Esophagus squamous epithelium (tissue), 4 donors: ENCODE results near the gene RNU1-2.
"Not testable (repeated sequence)": the region's sequence is repeated elsewhere in the genome, so short reads cannot be mapped to it uniquely, and the experiment has no call there.

Experiments
- POLR2A ChIP-seq, 4 donors: fragments of 450-650 bp; IDR thresholded peaks; one replicate each; pipeline ENCODE4 v1.6.1; 2017; ENCODE audit warnings: antibody characterized with exemption in 4 of 4, mild to moderate bottlenecking in 4 of 4, moderate library complexity in 3 of 4
- TF ChIP-seq, protein P1 (sequence below), 6 experiments: fragments of 450-650 bp in 4 of 6; fragments of 200-600 bp in 2 of 6; sonication (generic) in 2 of 6; IDR thresholded peaks; one replicate each; pipeline ENCODE4 v1.5.1; 2016 to 2019; ENCODE audit warnings: antibody characterized with exemption in 6 of 6, mild to moderate bottlenecking in 4 of 6, moderate library complexity in 4 of 6

DNA sequence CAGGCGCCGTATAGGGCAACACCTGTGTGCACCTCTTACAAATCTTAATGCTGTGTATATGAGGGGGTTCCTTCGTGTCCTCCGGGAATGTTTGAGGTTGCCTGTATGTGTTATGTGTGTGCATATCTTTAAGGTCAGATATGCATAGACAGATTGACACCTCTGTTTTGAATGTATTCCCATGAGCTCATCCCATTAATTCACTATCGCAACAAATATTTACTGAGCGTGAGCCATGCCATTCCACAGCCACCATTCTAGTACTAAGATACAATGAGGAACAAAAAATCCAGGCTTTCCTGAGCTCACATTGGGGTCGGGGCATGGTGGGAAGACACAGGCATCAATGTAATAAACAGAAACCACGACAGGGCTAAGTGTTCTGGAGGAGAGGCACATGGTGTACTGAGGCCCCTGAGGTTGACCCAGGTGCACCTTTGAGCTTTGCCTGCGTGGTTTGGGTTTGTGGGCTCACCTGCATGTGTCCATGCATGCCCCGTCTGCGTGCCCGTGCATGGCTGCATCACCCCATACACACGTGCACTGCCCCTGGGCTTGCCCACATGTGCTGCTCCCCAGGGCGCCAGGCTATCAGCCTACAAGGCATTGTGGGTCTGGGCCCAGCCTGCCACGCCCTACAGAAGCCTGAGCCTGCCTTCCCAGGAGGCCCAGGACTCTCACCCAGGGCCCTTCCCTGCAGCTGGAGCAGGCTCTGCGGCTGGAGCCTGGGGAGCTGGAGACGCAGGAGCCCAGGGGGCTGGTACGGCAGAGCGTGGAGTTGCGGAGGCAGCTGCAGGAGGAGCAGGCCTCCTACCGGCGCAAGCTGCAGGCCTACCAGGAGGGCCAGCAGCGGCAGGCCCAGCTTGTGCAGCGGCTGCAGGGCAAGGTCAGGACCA is 33.6 kb downstream of the RNU1-2 start:
- TF ChIP-seq, protein P1, sequence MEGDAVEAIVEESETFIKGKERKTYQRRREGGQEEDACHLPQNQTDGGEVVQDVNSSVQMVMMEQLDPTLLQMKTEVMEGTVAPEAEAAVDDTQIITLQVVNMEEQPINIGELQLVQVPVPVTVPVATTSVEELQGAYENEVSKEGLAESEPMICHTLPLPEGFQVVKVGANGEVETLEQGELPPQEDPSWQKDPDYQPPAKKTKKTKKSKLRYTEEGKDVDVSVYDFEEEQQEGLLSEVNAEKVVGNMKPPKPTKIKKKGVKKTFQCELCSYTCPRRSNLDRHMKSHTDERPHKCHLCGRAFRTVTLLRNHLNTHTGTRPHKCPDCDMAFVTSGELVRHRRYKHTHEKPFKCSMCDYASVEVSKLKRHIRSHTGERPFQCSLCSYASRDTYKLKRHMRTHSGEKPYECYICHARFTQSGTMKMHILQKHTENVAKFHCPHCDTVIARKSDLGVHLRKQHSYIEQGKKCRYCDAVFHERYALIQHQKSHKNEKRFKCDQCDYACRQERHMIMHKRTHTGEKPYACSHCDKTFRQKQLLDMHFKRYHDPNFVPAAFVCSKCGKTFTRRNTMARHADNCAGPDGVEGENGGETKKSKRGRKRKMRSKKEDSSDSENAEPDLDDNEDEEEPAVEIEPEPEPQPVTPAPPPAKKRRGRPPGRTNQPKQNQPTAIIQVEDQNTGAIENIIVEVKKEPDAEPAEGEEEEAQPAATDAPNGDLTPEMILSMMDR (IDR thresholded peaks at IDR 0.05): not testable (repeated sequence)
- TF ChIP-seq POLR2A (IDR thresholded peaks at IDR 0.05): not testable (repeated sequence)
